GM11168 (cell line): ENCODE results near the gene ASRGL1.

Source experiments
- in situ Hi-C: fragments of 300-500 bp; cut with MboI; formaldehyde crosslinking; loops from one replicate; pipeline ENCODE4 v1.12.0; 2022; ENCODE audit warnings: low sequenced_read_pairs; ENCODE audit not compliant: unreplicated experiment

Gene ASRGL1

GRCh38 chr11:62435846-62436660 is 98.8 kb downstream of the ASRGL1 start:
- in situ Hi-C loops = no loop called here

DNA sequence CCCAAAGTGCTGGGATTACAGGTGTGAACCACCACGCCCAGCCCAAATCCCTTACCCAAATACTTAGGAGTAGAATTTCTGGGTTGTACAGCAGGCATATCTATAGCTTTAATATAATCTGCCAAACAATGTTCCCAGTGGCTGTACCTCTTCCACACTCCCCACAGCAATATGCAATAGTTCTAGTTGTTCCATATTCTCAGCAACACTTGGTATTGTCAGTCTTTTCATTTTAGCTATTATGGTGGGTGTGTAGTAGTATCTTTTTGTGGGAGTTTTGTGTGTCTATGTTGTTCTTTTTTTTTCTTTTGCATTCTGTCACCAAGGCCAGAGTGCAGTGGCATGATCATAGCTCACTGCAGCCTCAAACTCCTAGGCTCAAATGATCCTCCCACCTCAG is 100.4 kb downstream of the ASRGL1 start:
- in situ Hi-C loops = no loop called here

DNA sequence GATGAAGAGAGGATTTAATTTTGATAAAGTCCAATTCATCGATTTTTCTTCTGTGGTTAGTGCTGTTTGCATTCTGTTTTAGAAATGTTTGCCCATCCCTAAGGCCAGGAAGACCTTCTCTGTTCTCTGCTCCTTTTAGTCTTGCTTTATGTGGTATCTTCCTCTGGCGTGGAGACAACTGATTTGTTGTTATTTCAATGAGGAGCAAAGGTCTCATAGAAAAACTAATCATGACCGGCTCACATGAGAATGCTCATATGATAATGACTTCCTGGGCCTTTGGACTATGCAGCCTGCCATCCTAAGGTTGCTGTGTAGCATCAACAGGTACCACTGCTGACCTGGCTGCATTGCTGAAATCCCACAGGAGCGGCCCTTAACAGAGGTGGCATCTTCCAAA is 101.4 kb downstream of the ASRGL1 start:
- in situ Hi-C loops = no loop called here

GRCh38 chr11:62439785-62440602 is 102.7 kb downstream of the ASRGL1 start:
- in situ Hi-C loops = no loop called here
